Loucy (cell line): ENCODE data around the gene TMEM163.

Experiments
- EZH2phosphoT487 ChIP-seq: fragments of 200-600 bp; IDR thresholded peaks from 2 replicates; pipeline ENCODE4 v1.6.1; 2018; ENCODE audit warnings: antibody characterized with exemption, mild to moderate bottlenecking, moderate library complexity, borderline replicate concordance
- TF ChIP-seq, protein P1 (sequence below): fragments of 200-600 bp; sonication (generic); conservative IDR thresholded peaks from 2 replicates; pipeline ENCODE4 v1.5.1; 2014; ENCODE audit warnings: mild to moderate bottlenecking, antibody characterized with exemption, low read length

DNA sequence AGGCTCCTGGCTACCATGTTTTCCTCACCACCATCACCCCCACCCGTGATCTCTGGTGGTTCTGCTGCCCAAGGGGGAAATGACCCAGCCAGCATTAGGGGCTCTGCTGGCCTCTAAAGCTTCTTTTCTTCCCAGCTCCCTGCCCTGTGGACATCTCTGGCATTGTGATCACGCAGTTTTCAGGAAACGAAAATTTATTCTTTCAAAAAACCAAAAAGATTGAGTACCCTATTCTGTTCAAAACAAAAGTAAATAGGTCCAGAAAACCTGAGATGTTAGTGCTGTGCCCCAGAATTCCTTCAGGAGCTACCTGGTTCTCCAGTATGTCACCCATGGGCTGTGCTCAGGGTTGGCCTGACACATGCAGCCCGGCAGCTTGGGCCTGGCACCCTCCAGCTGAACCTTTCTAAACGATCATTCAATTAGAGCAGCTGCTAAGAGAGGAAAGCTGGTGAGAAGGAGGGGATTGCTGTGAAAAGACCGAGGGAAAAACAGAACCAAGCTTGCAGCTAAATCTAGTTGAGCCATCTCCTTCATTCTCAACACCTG is 307.4 kb downstream of the TMEM163 start:
- TF ChIP-seq, protein P1, sequence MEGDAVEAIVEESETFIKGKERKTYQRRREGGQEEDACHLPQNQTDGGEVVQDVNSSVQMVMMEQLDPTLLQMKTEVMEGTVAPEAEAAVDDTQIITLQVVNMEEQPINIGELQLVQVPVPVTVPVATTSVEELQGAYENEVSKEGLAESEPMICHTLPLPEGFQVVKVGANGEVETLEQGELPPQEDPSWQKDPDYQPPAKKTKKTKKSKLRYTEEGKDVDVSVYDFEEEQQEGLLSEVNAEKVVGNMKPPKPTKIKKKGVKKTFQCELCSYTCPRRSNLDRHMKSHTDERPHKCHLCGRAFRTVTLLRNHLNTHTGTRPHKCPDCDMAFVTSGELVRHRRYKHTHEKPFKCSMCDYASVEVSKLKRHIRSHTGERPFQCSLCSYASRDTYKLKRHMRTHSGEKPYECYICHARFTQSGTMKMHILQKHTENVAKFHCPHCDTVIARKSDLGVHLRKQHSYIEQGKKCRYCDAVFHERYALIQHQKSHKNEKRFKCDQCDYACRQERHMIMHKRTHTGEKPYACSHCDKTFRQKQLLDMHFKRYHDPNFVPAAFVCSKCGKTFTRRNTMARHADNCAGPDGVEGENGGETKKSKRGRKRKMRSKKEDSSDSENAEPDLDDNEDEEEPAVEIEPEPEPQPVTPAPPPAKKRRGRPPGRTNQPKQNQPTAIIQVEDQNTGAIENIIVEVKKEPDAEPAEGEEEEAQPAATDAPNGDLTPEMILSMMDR, result no peak
- TF ChIP-seq EZH2phosphoT487, result no peak
